Liver (tissue), 3 donors: Measurements from ENCODE around the gene ACOT2.
"Not testable (repeated sequence)": the region's sequence is repeated elsewhere in the genome, so short reads cannot be mapped to it uniquely, and the experiment has no call there.

Source experiments
- GABPA ChIP-seq, 2 donors: IDR thresholded peaks in 1 of 2; conservative IDR thresholded peaks in 1 of 2; 2 replicates each; pipeline ENCODE4 v1.6.1; 2016; ENCODE audit warnings: antibody characterized with exemption in 2 of 2, mild to moderate bottlenecking in 1 of 2, moderate library complexity in 1 of 2
- TAF1 ChIP-seq: conservative IDR thresholded peaks from 2 replicates; pipeline ENCODE4 v1.6.1; 2016; ENCODE audit warnings: antibody characterized with exemption, mild to moderate bottlenecking
- YY1 ChIP-seq: IDR thresholded peaks from 2 replicates; pipeline ENCODE4 v1.6.1; 2016; ENCODE audit warnings: antibody characterized with exemption, mild to moderate bottlenecking
- TF ChIP-seq, protein P1 (sequence below): IDR thresholded peaks from 2 replicates; pipeline ENCODE4 v1.6.1; 2016; ENCODE audit warnings: antibody characterized with exemption
- TF ChIP-seq, protein P2 (sequence below): fragments of 150-350 bp; IDR thresholded peaks from 2 replicates; pipeline ENCODE4 v1.5.1; 2017; ENCODE audit warnings: improper control_type of control experiment, low read depth, low read length; ENCODE audit not compliant: missing input control
- TF ChIP-seq, protein P3 (sequence below): IDR thresholded peaks from 2 replicates; pipeline ENCODE4 v1.6.1; 2016; ENCODE audit warnings: antibody characterized with exemption, mild to moderate bottlenecking
- TF ChIP-seq, protein P4 (sequence below): IDR thresholded peaks from 2 replicates; pipeline ENCODE4 v1.6.1; 2016; ENCODE audit warnings: antibody characterized with exemption
- donor health status: healthy.
- donor health status: healthy.

- TF ChIP-seq, protein P1, sequence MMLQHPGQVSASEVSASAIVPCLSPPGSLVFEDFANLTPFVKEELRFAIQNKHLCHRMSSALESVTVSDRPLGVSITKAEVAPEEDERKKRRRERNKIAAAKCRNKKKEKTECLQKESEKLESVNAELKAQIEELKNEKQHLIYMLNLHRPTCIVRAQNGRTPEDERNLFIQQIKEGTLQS, result not testable (repeated sequence)
- TF ChIP-seq TAF1; GABPA (IDR thresholded peaks at IDR 0.05 in 1 of 2, conservative IDR thresholded peaks at IDR 0.05 in 1 of 2): not testable (repeated sequence)
- TF ChIP-seq, protein P2, sequence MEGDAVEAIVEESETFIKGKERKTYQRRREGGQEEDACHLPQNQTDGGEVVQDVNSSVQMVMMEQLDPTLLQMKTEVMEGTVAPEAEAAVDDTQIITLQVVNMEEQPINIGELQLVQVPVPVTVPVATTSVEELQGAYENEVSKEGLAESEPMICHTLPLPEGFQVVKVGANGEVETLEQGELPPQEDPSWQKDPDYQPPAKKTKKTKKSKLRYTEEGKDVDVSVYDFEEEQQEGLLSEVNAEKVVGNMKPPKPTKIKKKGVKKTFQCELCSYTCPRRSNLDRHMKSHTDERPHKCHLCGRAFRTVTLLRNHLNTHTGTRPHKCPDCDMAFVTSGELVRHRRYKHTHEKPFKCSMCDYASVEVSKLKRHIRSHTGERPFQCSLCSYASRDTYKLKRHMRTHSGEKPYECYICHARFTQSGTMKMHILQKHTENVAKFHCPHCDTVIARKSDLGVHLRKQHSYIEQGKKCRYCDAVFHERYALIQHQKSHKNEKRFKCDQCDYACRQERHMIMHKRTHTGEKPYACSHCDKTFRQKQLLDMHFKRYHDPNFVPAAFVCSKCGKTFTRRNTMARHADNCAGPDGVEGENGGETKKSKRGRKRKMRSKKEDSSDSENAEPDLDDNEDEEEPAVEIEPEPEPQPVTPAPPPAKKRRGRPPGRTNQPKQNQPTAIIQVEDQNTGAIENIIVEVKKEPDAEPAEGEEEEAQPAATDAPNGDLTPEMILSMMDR, result not testable (repeated sequence)
- TF ChIP-seq, protein P3, sequence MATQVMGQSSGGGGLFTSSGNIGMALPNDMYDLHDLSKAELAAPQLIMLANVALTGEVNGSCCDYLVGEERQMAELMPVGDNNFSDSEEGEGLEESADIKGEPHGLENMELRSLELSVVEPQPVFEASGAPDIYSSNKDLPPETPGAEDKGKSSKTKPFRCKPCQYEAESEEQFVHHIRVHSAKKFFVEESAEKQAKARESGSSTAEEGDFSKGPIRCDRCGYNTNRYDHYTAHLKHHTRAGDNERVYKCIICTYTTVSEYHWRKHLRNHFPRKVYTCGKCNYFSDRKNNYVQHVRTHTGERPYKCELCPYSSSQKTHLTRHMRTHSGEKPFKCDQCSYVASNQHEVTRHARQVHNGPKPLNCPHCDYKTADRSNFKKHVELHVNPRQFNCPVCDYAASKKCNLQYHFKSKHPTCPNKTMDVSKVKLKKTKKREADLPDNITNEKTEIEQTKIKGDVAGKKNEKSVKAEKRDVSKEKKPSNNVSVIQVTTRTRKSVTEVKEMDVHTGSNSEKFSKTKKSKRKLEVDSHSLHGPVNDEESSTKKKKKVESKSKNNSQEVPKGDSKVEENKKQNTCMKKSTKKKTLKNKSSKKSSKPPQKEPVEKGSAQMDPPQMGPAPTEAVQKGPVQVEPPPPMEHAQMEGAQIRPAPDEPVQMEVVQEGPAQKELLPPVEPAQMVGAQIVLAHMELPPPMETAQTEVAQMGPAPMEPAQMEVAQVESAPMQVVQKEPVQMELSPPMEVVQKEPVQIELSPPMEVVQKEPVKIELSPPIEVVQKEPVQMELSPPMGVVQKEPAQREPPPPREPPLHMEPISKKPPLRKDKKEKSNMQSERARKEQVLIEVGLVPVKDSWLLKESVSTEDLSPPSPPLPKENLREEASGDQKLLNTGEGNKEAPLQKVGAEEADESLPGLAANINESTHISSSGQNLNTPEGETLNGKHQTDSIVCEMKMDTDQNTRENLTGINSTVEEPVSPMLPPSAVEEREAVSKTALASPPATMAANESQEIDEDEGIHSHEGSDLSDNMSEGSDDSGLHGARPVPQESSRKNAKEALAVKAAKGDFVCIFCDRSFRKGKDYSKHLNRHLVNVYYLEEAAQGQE, result peak; percentile 15
- TF ChIP-seq, protein P4, sequence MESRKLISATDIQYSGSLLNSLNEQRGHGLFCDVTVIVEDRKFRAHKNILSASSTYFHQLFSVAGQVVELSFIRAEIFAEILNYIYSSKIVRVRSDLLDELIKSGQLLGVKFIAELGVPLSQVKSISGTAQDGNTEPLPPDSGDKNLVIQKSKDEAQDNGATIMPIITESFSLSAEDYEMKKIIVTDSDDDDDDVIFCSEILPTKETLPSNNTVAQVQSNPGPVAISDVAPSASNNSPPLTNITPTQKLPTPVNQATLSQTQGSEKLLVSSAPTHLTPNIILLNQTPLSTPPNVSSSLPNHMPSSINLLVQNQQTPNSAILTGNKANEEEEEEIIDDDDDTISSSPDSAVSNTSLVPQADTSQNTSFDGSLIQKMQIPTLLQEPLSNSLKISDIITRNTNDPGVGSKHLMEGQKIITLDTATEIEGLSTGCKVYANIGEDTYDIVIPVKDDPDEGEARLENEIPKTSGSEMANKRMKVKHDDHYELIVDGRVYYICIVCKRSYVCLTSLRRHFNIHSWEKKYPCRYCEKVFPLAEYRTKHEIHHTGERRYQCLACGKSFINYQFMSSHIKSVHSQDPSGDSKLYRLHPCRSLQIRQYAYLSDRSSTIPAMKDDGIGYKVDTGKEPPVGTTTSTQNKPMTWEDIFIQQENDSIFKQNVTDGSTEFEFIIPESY, result peak; percentile 19
- peak; percentile 33 for TF ChIP-seq YY1
These were observed 19.0 kb upstream of the ACOT2 start for GRCh38 chr14:73549889-73550524.
